Neural cell (in vitro differentiated cells): ENCODE results near the gene DPYSL4. TPM values are rescaled to one million over a fixed set of nuclear protein-coding genes. Genes with fewer than 3 reads are reported as not detected.

Source experiments
- H2AFZ ChIP-seq: fragments of 200-600, 300-800 bp; sonication (generic), shearing (Covaris generic); 2 replicates; pipeline ENCODE4 v1.6.0; 2014; ENCODE audit warnings: low read depth, mild to moderate bottlenecking, antibody characterized with exemption, low read length, moderate library complexity
- H3F3A ChIP-seq: fragments of 200-600 bp; shearing (Covaris generic); 2 replicates; pipeline ENCODE4 v1.6.1; 2016; ENCODE audit warnings: mild to moderate bottlenecking, moderate library complexity, mixed read lengths, antibody characterized with exemption, low read length; ENCODE audit not compliant: insufficient read depth, poor library complexity, severe bottlenecking
- H3K27ac ChIP-seq: fragments of 200-600, 300-800 bp; sonication (generic), shearing (Covaris generic); 2 replicates; pipeline ENCODE4 v1.5.1; 2014; ENCODE audit warnings: mild to moderate bottlenecking, low read length, moderate library complexity
- H3K27me3 ChIP-seq: fragments of 300-800, 200-600 bp; sonication (generic), shearing (Covaris generic); 2 replicates; pipeline ENCODE4 v1.6.0; 2014; ENCODE audit warnings: mild to moderate bottlenecking, low read depth, low read length, moderate library complexity; ENCODE audit not compliant: insufficient read depth
- H3K36me3 ChIP-seq: fragments of 300-800, 200-600 bp; sonication (generic), shearing (Covaris generic); 2 replicates; pipeline ENCODE4 v1.5.1; 2014; ENCODE audit warnings: mild to moderate bottlenecking, antibody characterized with exemption, low read length, moderate library complexity; ENCODE audit not compliant: insufficient read depth
- H3K4me2 ChIP-seq: fragments of 300-800, 200-600 bp; sonication (generic), shearing (Covaris generic); 2 replicates; pipeline ENCODE4 v1.6.0; 2014; ENCODE audit warnings: mild to moderate bottlenecking, low read length
- H3K4me3 ChIP-seq: fragments of 300-800, 200-600 bp; sonication (generic), shearing (Covaris generic); 2 replicates; pipeline ENCODE4 v1.5.1; 2014; ENCODE audit warnings: mild to moderate bottlenecking, low read length, moderate library complexity
- H3K79me2 ChIP-seq: fragments of 200-600 bp; shearing (Covaris generic); replicated peaks from 2 replicates; pipeline ENCODE4 v1.6.0; 2014; ENCODE audit warnings: mild to moderate bottlenecking, low read length, moderate library complexity; ENCODE audit not compliant: insufficient read depth
- H3K9ac ChIP-seq: fragments of 300-800, 200-600 bp; sonication (generic), shearing (Covaris generic); 2 replicates; pipeline ENCODE4 v1.6.1; 2016; ENCODE audit warnings: mild to moderate bottlenecking, low read length, mixed read lengths
- H3K9me2 ChIP-seq: fragments of 200-600 bp; shearing (Covaris generic); 2 replicates; pipeline ENCODE4 v1.6.1; 2016; ENCODE audit warnings: mild to moderate bottlenecking, low read length, mixed read lengths; ENCODE audit not compliant: insufficient read depth
- H3K9me3 ChIP-seq: fragments of 200-600, 300-800 bp; sonication (generic), shearing (Covaris generic); 2 replicates; pipeline ENCODE4 v1.6.1; 2016; ENCODE audit warnings: mild to moderate bottlenecking, mixed run types, low read length, moderate library complexity, mixed read lengths
- H4K20me1 ChIP-seq: fragments of 200-600 bp; shearing (Covaris generic); 2 replicates; pipeline ENCODE4 v1.6.1; 2016; ENCODE audit warnings: mild to moderate bottlenecking, mixed run types; ENCODE audit not compliant: insufficient read depth
- CTCF ChIP-seq: fragments of 450-650 bp; IDR thresholded peaks from 2 replicates; pipeline ENCODE4 v1.5.1; 2014; ENCODE audit warnings: antibody characterized with exemption, mild to moderate bottlenecking, moderate library complexity; ENCODE audit not compliant: poor library complexity, severe bottlenecking
- EP300 ChIP-seq: fragments of 450-650 bp; conservative IDR thresholded peaks from 2 replicates; pipeline ENCODE4 v1.6.1; 2014; ENCODE audit warnings: antibody characterized with exemption, mild to moderate bottlenecking, moderate library complexity; ENCODE audit not compliant: poor library complexity, severe bottlenecking
- EZH2 ChIP-seq: fragments of 200-600, 300-800 bp; shearing (Covaris generic), sonication (generic); IDR thresholded peaks from 2 replicates; pipeline ENCODE4 v1.6.1; 2014; ENCODE audit warnings: antibody characterized with exemption, low read length, borderline replicate concordance, mild to moderate bottlenecking; ENCODE audit not compliant: insufficient read depth, poor library complexity, severe bottlenecking
- MXI1 ChIP-seq: fragments of 450-650 bp; conservative IDR thresholded peaks from 2 replicates; pipeline ENCODE4 v1.6.1; 2014; ENCODE audit warnings: antibody characterized with exemption, mild to moderate bottlenecking; ENCODE audit not compliant: poor library complexity, severe bottlenecking
- POLR2AphosphoS5 ChIP-seq: IDR thresholded peaks from 2 replicates; pipeline ENCODE4 v1.6.1; 2012
- RAD21 ChIP-seq: fragments of 450-650 bp; conservative IDR thresholded peaks from 2 replicates; pipeline ENCODE4 v1.6.1; 2014; ENCODE audit warnings: antibody characterized with exemption, mild to moderate bottlenecking, moderate library complexity
- REST ChIP-seq: IDR thresholded peaks from 2 replicates; pipeline ENCODE4 v1.6.1; 2012; ENCODE audit warnings: borderline replicate concordance
- SMC3 ChIP-seq: fragments of 450-650 bp; conservative IDR thresholded peaks from 2 replicates; pipeline ENCODE4 v1.6.1; 2014; ENCODE audit warnings: antibody characterized with exemption, mild to moderate bottlenecking, moderate library complexity; ENCODE audit not compliant: poor library complexity
- TAF1 ChIP-seq: IDR thresholded peaks from 2 replicates; pipeline ENCODE4 v1.6.1; 2012; ENCODE audit warnings: low read depth
- polyA plus RNA-seq: library from polyadenylated mRNA; depleted of rRNA; stranded (reverse); fragments of >200 nt; gene quantifications from 2 replicates; pipeline ENCODE4 v1.2.3, GENCODE V29; 2014

DPYSL4 gene
- polyA plus RNA-seq, 1 donor from 2014 or later, result 116 TPM

GRCh38 chr10:132254841-132255240 lies 68.1 kb downstream of the DPYSL4 start:
- no peak overlapping the region for H3K4me3 ChIP-seq
- H3K27ac ChIP-seq, result no peak overlapping the region
- no peaks in the 10 kb centered on the region for H3F3A ChIP-seq
- no peak overlapping the region for H2AFZ ChIP-seq
- H4K20me1 ChIP-seq, result no peaks in the 10 kb centered on the region
- no peak overlapping the region for H3K4me2 ChIP-seq
- no peaks in the 10 kb centered on the region for H3K27me3 ChIP-seq
- H3K9ac ChIP-seq, result no peak overlapping the region
- H3K79me2 ChIP-seq, result no peaks in the 10 kb centered on the region
- no peaks in the 10 kb centered on the region for H3K36me3 ChIP-seq
- no peak for TF ChIP-seq POLR2AphosphoS5
- no peak for TF ChIP-seq SMC3
- TF ChIP-seq EP300, result no peak
- TF ChIP-seq CTCF, result no peak
- no peak for TF ChIP-seq TAF1
- no peak for TF ChIP-seq EZH2
- TF ChIP-seq REST, result no peak
- TF ChIP-seq RAD21, result no peak
- no peak for TF ChIP-seq MXI1
- H3K9me2 ChIP-seq, result no peaks in the 10 kb centered on the region
- no peaks in the 10 kb centered on the region for H3K9me3 ChIP-seq

Other genes starting within 250 kb of the DPYSL4 start
- gene BNIP3, start 205.0 kb upstream of the DPYSL4 start, polyA plus RNA-seq, result 77.1 and 95.9 TPM in 2 replicates
- gene JAKMIP3, start 121.0 kb upstream of the DPYSL4 start, polyA plus RNA-seq, result 5.1 and 6.3 TPM in 2 replicates
- gene STK32C, start 121.0 kb downstream of the DPYSL4 start, polyA plus RNA-seq, result 23.2 and 36.2 TPM in 2 replicates
- 26.7 and 35.7 TPM in 2 replicates for gene LRRC27, start 145.2 kb downstream of the DPYSL4 start, polyA plus RNA-seq
- 10.7 and 13.0 TPM in 2 replicates for gene PWWP2B, start 210.3 kb downstream of the DPYSL4 start, polyA plus RNA-seq